ENCODE data around the gene C2orf92.
"Not testable (repeated sequence)": the region's sequence is repeated elsewhere in the genome, so short reads cannot be mapped to it uniquely, and the experiment has no call there.

The C2orf92 gene

DNA sequence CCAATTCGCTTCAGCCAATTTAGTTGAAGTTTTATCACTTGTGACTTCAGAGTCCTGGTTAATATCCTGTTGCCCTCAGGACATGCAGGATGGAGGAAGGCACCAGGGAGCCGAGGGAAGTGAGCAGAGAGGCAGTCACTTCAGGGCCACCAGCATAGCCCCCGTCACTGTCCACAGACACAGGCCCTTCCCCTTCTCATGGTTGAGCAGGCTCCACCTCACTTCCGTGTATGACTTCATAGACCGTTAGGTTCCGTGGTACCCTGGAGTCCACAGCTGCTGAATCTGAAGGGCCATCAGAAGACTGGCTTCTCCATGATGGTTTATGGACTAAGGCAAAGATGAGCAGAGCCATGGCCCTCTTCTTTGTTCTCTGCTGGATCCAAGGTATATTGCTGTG, at the start of gene C2orf92:
Gene C2orf92 (plus strand): TSS at position 266 of the 400 bp plus-strand sequence. CDS start 76 bp downstream, at position 342.
- no peak for DNase-seq

DNA sequence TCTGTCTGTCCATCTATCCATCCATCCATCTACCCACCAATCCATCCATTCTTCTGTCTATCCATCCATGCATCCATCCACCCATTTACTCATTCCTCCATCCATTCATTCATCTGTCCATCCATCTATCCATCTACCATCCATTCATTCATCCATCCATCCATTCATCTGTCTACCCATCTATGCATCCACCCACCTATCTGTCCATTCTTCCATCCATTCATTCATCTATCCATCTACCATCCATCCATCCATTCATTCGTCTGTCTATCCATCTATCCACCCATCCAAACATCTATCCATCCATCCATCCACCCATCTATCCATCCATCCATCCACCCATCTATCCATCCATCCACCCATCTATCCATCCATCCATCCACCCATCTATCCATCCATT, 49.0 kb upstream of the C2orf92 start:
- DNase-seq = not testable (repeated sequence)

DNA sequence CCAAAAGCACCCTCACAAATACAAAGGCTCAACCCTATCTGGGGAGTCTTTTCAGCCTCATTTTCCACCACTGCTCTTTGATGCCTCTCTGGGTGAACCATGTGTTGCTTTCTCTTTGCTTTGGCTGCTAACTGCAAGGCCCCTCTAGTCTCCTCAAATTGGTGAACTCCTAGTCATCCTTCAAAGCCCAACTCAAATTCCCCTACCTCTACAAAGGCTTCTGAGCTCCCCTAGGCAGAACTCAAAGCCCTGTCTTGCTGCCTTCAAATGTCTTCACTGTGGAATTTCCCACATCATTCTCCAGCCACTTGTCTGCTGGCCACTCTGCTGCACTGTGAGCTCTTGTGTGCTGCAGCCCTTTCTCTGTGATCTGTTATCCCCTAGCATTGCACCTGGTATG, 46.5 kb upstream of the C2orf92 start:
- DNase-seq = not testable (repeated sequence)

DNA sequence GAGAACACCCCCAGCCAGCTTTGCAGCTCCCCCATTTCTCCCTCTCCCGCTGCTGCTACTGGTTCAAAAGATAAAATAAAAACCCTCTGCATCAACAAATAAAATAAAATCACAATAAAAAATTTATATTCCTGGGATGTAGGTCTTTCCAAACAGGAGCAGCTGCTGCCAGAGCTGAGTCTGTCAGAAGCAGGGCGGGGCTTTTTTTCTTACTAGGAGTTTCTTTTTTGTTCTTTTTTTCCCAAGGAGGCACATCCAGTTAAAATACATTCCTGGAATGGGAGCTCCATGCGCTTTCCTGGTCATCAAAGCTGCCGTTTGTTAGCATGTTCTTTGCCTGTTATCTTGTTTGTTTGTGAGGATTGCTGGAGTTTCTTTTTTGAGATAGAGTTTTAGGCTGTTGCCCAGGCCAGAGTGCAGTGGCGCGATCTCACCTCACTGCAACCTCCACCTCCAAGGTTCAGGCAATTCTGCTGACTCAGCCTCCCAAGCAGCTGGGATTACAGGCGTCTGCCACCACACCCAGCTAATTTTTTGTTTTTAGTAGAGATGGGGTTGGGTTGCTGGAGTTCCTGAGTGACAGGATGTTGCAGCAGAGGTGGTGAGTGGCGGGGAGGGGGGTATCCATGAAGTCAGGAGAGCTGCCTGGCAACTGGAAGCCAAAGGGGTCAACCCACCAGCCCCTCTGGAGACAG, 44.0 kb upstream of the C2orf92 start:
- not testable (repeated sequence) for DNase-seq

DNA sequence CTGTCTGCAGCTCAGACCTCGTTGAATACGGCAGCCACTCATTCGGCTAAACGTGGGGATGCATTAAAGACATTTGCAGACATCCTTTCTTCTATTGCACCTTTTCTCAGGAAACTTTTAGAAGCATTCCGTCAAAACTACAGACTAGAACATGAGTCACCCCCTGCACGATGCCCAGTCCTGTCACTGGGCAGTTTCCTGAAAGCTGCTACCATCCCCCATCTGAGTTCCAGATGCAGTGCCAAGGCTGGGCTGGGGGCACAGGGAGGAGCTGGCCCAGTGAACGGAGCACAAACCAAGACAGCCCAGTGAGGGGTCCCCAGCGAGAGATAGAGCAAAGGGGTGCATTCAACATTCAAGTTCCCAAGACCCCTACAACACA, 43.5 kb upstream of the C2orf92 start:
- not testable (repeated sequence) for DNase-seq

DNA sequence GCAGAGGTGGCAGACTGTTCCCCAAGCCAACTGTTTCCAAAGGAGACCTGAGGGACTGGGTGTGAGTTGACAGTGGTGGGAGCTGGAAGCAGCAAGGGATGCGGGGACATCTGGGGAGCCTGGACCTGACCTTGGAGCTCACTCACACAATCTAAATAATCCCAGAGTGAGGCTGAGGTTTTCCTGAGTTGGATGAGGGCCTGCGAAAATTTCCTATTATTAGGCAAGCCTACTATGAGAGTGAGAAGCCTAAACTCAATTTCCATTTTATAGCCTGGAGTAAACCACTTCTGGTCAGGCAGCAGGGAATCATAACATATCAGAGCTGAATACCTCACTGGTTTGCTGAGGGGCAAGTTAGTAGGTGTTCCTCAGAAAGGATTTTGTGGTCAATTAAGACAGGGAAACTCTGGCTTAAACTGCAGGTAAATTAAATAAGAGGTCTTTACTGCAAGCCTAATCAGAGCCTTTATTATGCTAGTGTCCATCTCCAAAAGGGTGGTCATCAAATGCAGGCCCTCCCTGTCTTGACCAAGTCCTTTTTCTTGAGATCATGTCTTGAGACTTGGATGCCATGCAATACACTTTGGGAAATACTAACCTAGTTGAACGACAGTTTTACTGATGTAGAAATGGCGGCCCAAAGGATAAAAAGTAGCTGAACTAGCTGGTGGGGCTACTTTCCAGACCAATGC, 25.3 kb upstream of the C2orf92 start:
- DNase-seq = no peak

DNA sequence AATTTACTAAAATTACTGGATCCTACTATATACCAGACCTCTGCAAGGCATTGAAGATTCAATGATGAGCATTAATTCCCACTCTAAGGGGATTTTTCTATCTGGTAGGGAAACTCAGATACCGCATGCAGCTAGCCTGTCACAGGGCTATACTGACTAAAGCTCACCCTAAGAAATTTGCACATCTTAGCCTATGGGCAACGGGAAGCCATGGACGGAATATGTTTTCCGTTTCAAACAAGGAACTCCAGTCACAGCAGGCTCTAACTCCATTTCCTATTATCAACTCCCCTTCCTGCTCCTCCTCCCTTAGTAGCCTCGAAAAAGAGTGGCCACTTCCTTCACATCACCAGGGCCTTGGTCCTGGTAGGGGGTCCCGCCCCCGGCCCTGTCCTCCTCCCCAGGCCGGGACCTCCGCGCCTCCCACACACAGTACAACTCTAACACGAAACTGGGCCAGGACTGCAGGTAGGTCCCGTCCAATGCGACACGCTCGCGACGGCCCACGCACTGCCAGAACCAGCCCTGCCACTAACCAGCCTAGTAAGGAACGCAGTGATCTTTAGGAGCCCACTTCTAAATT, 24.3 kb upstream of the C2orf92 start:
- peak; percentile 32 for DNase-seq

DNA sequence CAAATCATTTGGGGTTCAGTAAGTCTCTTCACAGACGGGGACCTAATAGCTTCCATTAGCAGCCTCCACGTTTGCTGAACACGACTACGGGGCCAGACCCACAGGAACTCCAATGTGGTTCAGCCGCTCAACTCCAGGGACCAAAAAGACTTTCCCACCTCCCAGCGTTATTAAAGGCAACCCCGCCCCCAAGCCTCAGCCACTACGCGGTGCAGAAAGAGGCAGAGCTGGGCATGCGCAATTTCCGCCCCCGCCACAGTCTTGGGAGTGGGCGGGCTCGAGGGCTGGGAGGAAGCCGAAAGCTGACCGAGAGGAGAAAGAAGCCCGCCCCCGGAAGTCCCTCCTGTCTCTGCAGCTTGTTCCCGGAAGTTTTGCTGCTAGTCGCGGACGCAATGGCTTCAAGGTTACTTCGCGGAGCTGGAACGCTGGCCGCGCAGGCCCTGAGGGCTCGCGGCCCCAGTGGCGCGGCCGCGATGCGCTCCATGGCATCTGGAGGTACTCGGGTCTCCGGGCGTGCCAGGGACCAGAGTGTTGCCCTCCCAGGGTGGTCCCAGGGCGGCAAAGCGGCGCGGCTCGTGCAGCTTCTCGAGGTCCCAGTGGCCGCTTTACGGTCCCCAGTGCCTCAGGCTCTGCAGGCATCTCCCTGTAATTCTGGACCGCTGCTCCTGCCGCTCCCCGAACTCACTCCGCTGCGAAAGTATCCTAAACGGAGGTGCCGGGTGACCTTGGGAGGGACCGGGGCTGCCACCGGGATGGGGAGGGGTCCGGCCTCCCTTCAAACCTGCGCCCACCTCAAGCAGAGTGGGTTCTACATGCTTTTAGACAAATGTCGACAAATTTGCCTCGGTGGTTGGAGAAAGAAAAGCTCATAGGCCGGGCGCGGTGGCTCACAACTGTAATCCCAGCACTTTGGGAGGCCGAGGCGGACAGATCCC, 23.6 kb upstream of the C2orf92 start, which contains the start of gene COX5B:
Gene COX5B (plus strand): TSS at position 368 of the 935 bp plus-strand sequence. CDS start 25 bp downstream, at position 393.
- peak; percentile 97 for DNase-seq

DNA sequence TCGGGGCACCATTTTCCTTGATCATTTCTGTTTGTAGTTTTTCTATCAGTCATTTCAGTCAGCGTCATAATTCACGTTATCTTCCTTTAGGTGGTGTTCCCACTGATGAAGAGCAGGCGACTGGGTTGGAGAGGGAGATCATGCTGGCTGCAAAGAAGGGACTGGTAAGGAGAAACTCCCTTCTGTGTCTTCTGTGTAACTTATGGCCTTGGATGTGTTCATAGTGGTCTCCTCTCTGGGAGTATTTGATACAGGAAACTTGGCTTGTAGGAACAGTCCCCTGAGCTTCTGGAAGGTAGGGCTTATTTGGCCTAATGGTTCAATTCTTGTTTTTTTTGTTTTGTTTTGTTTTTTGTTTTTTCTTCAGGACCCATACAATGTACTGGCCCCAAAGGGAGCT, 22.5 kb upstream of the C2orf92 start:
- no peak for DNase-seq

DNA sequence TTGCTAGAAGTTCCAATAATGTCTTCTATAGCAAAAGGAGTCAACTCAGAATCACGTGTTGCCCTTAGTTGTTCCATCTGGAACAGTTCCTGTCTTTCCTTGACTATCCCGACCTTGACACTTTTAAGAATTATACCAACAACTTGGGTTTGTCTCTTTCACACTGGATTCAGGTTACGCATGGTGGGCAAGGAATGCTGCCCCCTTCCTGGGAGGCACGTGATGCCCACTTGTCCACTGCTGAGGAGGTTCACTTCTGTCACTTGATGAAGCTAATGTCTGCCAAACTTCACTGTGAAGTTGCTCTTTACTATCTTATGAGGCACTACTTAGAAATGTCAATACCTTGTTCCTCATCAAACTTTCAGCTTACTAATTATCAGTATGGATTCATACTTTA, 18.4 kb upstream of the C2orf92 start:
- no peak for DNase-seq

DNA sequence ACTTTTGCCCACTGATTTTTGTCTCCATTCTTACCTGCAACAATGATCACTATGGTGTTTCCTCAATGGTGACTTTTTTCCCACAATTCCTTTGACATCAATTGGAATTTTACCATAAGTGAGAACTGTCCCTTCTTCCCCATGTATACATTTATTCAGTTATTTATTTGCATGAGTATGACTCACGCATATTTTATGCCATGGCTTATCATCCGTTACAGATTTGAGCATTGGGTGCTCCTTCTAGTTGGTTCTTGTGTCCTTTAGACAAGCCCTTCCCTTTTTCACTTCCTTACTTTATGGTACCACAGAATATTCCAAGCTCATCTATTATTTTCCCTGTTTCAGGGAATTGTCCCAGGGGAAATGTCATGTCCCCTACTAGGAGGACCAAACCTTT, 16.0 kb upstream of the C2orf92 start:
- DNase-seq = no peak

DNA sequence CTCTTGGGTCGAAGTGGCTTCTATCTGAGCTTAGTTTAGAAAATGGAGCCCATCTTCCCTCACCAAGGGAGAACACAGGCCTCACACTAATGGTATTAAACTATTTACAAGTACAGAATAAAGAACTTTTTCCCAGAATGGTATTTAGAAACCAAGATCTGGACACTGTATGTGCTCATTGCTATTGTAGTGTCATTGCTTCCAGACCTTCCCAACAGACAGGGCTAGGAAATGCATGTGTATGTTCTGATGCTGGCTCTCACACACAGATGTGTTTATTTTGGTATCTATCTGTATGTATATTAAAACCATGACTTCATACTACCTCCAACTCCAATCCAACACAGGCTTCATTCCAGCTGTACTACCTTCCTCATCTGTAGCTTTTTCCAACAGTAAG, 15.6 kb upstream of the C2orf92 start:
- no peak for DNase-seq

DNA sequence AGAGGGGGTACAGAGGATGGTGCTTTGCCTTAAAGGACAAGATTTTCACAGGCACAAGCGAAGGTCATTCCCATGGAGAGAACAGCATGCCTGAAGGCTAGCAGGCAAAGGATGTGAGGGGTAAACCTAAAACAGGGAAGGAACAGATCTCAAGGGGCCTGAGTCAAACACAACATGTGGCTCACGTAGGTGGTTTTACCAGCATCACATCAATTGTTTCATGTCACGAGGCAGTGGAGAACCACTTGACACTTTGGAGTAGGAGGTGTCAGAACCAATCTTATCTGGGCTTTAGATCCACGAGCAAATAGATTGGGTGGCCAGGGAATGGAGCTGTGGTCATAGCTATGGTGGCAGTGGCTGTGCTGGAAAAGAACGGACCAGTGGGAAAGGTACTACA, 15.2 kb upstream of the C2orf92 start:
- no peak for DNase-seq

DNA sequence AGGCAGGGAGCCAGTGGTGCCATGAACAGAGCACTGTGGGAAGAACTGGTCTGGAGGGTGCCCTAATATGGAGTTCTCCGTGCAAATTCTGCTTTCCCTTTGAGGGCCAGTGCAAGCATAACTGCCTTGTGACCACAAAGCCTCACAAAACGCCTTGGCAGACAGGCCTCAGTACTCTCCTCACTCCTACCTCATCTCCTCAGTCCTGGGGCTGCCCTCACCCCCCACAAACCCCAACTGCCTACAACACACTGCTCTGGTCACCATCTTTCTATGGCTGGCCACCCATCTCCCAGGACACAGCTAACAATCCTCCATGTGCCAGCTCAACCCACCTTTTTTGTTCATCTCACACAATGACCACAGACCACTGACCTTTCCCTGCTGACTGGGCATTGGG, 14.7 kb upstream of the C2orf92 start:
- DNase-seq = no peak

DNA sequence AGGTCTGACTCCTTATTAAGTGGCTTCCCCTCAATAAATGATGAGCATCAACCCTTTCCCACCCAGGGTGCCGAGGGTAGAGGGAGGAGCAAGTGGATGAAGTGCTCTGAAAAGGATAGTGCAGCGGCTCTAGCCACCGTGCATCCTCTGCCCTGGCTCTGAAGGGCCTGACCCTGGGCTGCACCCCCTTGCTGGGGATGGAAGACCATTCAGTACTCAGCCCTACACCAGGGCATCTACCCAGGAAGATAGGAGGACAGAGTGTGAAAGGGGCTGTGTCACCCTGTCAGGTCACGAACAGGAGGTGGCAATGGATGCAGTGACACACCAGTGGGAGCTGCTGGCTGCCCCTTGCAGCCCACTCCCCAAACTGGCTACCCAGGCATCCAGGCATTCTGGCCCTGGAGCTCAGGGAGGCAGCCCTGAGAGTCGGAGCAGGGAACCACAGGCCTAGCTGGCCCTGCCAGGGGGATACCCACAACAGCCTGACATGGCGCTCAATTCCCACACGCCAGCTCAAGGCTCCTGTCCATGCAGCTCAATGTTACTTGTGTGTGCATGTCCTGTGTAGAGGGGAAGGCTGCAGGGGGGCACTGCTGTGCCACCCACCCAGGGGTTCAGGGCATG, 13.3 kb upstream of the C2orf92 start:
- no peak for DNase-seq

DNA sequence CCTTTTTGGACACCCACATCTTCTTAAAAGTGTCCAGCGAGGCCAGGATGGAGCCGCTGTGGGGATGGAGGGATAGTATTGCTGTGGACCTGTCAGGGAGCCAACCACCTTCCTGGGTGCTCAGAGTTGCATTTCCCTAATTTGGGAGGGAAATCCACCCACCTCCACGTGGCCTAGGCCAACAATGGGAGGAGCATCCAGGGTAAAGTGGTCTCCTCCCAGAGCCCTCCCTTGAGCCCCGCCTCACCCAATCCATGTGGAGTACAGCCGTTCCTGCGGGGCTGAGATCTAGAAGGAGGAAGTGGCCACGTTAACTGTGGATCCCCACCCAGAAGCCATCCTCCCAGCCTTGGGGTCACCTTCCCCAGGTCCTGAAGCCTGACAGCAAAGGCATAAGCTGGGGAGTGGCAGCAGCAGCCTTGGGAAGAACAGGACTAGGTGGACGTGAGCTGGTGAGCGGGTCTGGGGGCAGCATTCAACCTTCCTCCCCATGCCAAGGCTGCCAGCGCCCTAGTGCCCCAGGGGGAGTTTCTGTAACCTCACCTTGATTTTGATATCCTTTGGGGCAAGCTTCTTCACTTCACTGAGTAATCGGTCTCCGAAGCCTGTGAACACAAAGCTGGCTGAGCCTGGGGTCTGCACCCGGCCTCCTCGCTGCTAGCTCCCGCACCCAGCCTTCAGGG, 12.5 kb upstream of the C2orf92 start:
- DNase-seq = no peak

DNA sequence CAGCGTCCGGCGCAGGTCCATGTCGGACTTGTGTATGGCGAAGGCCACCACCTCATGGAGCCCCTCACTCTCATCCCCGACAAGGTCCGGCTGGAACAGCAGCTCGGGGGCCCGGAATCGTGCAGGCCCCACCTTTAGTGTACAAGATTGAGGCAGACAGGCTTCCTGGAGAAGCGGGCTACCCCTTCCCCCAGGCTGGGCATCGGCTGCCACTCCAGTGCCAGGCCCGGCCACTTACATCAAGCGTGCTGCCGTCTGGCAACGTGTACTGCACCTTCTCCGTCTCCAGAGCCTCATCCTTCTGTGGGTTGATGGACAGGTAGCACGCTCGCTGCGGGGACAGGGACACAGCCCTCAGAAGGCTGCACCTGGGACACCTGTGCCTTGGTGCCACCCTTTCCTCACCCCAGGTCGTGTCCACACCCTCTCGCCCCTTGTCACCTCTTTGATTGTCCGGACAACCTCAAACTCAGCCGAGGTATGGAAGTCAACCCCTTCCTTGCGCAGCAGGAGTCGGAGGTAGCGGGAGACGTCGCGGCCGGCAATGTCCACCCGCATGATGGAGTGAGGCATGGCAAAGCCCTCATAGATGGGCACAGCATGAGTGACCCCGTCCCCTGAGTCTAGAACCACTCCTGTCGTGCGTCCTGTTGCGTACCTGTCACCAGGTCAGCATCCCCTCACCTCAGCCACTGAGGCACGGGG, 11.4 kb upstream of the C2orf92 start:
- DNase-seq = no peak

DNA sequence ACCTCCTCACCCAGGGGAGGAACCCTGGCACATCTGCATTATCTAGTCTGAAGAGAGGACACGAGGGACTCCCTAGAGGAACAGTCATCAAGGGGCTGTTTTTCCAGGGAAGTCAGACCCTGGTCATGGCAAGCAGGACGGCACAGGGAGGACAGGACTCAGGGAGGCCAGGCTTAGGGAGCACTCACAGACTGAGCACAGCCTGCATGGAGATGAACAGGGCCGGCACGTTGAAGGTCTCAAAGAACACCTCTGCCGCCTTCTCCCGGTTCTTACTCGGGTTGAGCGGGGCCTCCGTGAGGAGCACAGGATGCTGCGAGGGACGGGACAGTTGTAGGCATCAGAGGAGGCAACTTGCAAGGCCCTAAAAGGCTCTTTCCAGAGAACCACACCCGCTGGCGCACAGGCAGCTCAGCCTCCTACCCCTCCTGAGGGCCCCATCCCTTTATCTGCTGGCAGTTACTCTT, 10.8 kb upstream of the C2orf92 start:
- no peak for DNase-seq

DNA sequence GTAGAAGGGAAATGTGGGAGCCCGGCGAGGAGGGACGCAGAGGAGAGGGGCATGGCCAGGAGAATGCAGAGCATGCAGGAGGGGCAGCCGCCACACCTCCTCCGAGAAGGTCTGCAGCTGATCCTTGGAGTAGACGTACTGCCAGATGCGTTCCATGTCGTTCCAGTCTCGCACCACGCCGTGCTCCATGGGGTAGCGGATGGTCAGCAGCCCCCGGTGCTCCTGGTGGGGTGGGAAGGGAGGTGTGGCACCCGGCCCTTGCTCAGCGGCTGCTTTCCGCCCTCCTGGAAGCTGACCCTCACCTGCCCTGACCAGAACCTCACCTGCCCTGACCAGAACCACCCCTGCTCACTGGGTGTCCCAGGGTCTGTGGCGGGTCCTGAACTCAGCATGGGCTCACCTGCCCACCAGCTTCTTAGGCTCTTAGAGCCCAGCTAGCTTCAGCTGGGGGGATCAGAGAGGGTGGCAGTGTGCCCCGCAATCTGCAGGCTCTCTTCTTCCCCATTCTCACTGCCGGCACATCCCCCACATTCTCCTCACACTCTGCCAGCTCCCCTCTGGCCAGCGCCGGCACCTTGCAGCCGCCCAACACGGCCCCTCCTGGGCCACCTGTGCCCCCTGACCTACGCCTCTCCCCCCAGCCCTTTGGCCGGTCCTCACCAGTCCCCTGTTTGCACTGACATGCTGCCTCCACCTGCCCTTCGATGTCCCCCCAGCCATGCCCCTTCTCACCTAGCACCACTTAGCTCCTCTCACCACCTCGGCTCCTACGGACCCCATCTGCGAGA, 10.1 kb upstream of the C2orf92 start:
- no peak for DNase-seq

DNA sequence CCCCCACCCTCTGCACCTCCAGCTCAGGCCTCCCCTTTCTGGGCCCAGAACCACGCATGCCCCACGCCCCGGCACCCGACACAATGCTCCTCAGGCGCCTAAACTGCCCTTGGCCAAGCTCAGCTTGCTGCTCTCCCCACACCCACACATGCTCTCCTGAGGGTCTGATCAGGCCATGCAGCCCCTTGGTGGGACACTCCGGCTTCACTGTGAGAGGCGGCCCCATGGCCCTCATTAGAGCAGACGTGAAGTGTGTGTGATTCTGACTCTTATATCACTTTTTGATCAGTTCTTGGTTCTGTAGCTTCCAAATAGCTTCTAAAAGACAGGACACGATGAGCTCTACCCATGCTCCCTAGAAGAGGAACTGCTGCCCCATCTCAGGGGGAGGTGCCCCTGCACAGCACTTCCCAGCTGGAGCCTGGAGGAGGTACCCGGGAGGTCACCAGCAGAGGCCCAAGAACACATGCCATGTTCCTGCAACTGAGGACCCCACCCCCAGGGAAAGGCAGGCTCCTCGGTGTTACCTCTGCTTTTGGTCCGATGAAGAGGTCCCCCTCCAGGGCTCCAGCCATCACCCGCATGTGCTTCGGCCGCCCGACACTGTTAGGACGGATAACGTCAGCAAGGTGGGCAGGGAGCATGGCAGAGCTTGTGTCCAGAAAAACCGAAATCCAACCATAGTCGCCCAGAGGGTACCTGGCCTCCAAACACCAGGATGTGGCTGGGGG, 9.3 kb upstream of the C2orf92 start:
- DNase-seq = no peak

All from kidney glomerular epithelial cell (primary cell).